H1 (cell line): ENCODE results near the gene ATP8B3. TPM values are rescaled to one million over a fixed set of nuclear protein-coding genes. Genes with fewer than 3 reads are reported as not detected.

Experiments
- RBBP5 ChIP-seq: IDR thresholded peaks from 2 replicates; pipeline ENCODE4 v1.7.1; 2012; ENCODE audit warnings: low read depth, mild to moderate bottlenecking, inconsistent platforms, low read length, moderate library complexity, borderline replicate concordance
- polyA plus RNA-seq, 7 experiments: library from polyadenylated mRNA; depleted of rRNA in 3 of 7; stranded (reverse) in 5 of 7; unstranded in 2 of 7; fragments of >200 nt in 5 of 7; fragments of 200-250 nt in 2 of 7; gene quantifications; 1 replicate in 5 of 7; 2 replicates in 1 of 7; 4 replicates in 1 of 7; pipeline versions ENCODE4 v1.2.1 to v1.2.3, GENCODE V29; 2011 to 2013; ENCODE audit warnings: missing spikeins in 2 of 7, mixed read lengths in 2 of 7
- total RNA-seq: library from RNA; stranded (reverse); fragmentation: NEBNext Ultra II Directional; extraction: Animal tissue kit (Norgen Biotek cat#: 25700); gene quantifications from 2 replicates; pipeline ENCODE4 v1.2.1, GENCODE V29; 2021

The ATP8B3 gene
- total and polyA plus RNA-seq, 2 of the 8 experiments (the other 6 are each of a cell fraction or from before 2014, with no cell fraction given) = 4.1 to 9.3 TPM

DNA sequence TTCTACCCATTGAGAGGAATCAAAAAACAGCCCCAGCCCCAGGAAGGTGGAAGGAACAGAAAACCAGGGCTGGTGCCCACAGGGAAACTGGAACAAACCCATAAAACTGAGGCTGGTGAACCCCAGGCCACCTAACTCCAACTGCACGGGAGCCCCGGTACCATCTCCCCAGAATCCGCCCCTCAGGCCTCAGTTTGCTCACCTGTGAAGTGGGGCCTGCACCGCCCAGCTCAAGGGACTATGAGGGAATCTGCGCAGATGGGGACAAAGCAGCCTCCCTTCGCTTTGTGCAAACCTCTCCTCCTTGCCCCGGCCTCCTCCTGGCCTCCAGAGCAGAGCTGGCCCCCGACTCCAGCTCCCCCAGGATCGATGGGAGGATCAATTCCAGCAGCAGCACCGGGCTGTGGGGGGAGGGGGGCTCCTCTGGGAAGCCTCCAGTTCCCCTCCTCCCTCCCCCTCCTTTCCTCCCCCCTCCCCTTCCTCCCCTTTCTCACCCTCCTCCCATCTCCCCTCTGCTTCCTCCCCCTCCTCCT lies 67.9 kb downstream of the ATP8B3 start (continued):
- TF ChIP-seq RBBP5 = no peak
